Transverse colon (tissue), 3 donors: ENCODE data around the gene CAVIN1.

Experiments used
- EP300 ChIP-seq: sonication (generic); formaldehyde crosslinking; IDR thresholded peaks from one replicate; pipeline ENCODE4 v1.6.1; 2017; ENCODE audit warnings: antibody characterized with exemption, low read depth
- POLR2A ChIP-seq: fragments of 450-650 bp; IDR thresholded peaks from one replicate; pipeline ENCODE4 v1.6.1; 2016; ENCODE audit warnings: antibody characterized with exemption, mild to moderate bottlenecking, moderate library complexity
- TF ChIP-seq, protein P1 (sequence below), 5 experiments: fragments of 200-600 bp in 3 of 5; fragments of 450-650 bp in 2 of 5; sonication (generic) in 3 of 5; IDR thresholded peaks; 1 replicate in 2 of 5; 2 replicates in 3 of 5; pipeline ENCODE4 v1.5.1; 2016 to 2017; ENCODE audit warnings: antibody characterized with exemption in 5 of 5, inconsistent platforms in 3 of 5, mild to moderate bottlenecking in 2 of 5, moderate library complexity in 1 of 5

DNA sequence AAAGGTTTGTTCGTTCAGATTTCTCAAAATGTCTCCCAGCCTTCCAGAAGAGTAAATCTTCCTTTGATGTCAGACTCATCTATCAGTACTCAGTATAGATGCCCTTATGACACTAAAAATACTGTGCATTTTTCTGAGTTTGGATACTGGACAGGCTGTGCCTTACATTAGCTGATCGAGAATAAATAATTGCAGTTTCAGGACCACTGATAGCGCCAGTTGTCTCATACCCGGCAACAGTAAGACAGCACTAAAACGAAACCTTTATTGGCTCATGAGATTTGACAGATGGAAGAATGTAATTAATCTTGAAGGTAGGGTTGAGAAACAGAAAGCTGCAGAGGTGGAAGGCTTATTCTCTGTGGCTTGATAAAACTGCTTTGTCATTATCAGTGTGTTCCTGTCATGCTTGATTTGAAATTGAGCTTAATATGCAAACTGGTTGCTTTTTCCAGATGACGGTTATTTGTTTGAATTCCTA, 36.8 kb upstream of the CAVIN1 start:
- no peak for TF ChIP-seq POLR2A
- no peak for TF ChIP-seq EP300
- TF ChIP-seq, protein P1, sequence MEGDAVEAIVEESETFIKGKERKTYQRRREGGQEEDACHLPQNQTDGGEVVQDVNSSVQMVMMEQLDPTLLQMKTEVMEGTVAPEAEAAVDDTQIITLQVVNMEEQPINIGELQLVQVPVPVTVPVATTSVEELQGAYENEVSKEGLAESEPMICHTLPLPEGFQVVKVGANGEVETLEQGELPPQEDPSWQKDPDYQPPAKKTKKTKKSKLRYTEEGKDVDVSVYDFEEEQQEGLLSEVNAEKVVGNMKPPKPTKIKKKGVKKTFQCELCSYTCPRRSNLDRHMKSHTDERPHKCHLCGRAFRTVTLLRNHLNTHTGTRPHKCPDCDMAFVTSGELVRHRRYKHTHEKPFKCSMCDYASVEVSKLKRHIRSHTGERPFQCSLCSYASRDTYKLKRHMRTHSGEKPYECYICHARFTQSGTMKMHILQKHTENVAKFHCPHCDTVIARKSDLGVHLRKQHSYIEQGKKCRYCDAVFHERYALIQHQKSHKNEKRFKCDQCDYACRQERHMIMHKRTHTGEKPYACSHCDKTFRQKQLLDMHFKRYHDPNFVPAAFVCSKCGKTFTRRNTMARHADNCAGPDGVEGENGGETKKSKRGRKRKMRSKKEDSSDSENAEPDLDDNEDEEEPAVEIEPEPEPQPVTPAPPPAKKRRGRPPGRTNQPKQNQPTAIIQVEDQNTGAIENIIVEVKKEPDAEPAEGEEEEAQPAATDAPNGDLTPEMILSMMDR (IDR thresholded peaks at IDR 0.05) = no peak
